HT-29 (cell line): ENCODE measurements around the gene RTEL1. TPM values are rescaled to one million over a fixed set of nuclear protein-coding genes. Genes with fewer than 3 reads are reported as not detected.

Experiments used
- DNase-seq: peaks from one replicate; pipeline ENCODE4 v3.0.0-alpha.2; 2015; ENCODE audit warnings: low spot score
- small RNA-seq: library from RNA; depleted of rRNA; stranded (forward); fragments of <200 nt; gene quantifications from one replicate; pipeline ENCODE3, GENCODE V24; 2014
- total RNA-seq: library from RNA; depleted of rRNA; stranded (reverse); fragments of >200 nt; shearing (Covaris generic); gene quantifications from 2 replicates; pipeline ENCODE4 v1.2.3, GENCODE V29; 2014; rRNA removed

The RTEL1 gene
- total RNA-seq, 1 experiment from 2014 or later, result 55.1 TPM

- DNase-seq, result peak; percentile 54
These were observed 80.0 kb downstream of the RTEL1 start for GRCh38 chr20:63737945-63738686.

- peak; percentile 82 for DNase-seq
These were observed 80.6 kb downstream of the RTEL1 start for GRCh38 chr20:63738687-63739129.

GRCh38 chr20:63739130-63740069 lies 81.3 kb downstream of the RTEL1 start, which contains the start of gene SLC2A4RG:
Gene SLC2A4RG (plus strand): TSS chr20:63739776. CDS start chr20:63739913, 137 bp downstream.
- peak; percentile 89 for DNase-seq

- peak; percentile 50 for DNase-seq
These were observed 82.0 kb downstream of the RTEL1 start for GRCh38 chr20:63740070-63740626.

GRCh38 chr20:63740627-63741353 lies 82.7 kb downstream of the RTEL1 start:
- DNase-seq, result peak; percentile 98

GRCh38 chr20:63741354-63741675 lies 83.2 kb downstream of the RTEL1 start:
- no peak for DNase-seq

GRCh38 chr20:63741676-63742380 lies 83.7 kb downstream of the RTEL1 start:
- DNase-seq, result no peak

GRCh38 chr20:63742381-63743024 lies 84.4 kb downstream of the RTEL1 start:
- DNase-seq, result no peak

GRCh38 chr20:63743210-63743970 lies 85.3 kb downstream of the RTEL1 start:
- no peak for DNase-seq

GRCh38 chr20:63744158-63744557 lies 86.0 kb downstream of the RTEL1 start:
- DNase-seq, result no peak

GRCh38 chr20:63744574-63745423 lies 86.7 kb downstream of the RTEL1 start:
- DNase-seq, result no peak

- no peak for DNase-seq
These were observed 87.3 kb downstream of the RTEL1 start for GRCh38 chr20:63745424-63745805.

Small RNA genes within 50 kb of the gene (small RNA-seq; reads per million reads assigned to genes)
- gene LIME1, result not detected
- not detected for gene TNFRSF6B

Other genes with a start within 250 kb of the RTEL1 start
- 0.08 and 0.13 TPM in 2 replicates for gene KCNQ2, start 185.7 kb upstream of the RTEL1 start, total RNA-seq
- 29.8 and 38.0 TPM in 2 replicates for gene EEF1A2, start 159.2 kb upstream of the RTEL1 start, total RNA-seq
- gene PPDPF, start 137.5 kb upstream of the RTEL1 start, total RNA-seq, result 384 and 468 TPM in 2 replicates
- gene PTK6, start 120.9 kb upstream of the RTEL1 start, total RNA-seq, result 26.3 and 31.1 TPM in 2 replicates
- 0.13 TPM in 1 of 2 replicates, not detected in the other for gene SRMS, start 110.6 kb upstream of the RTEL1 start, total RNA-seq
- 2.2 and 2.4 TPM in 2 replicates for gene FNDC11, start 104.2 kb upstream of the RTEL1 start, total RNA-seq
- gene HELZ2, start 84.1 kb upstream of the RTEL1 start, total RNA-seq, result 109 and 163 TPM in 2 replicates
- 42.5 and 43.6 TPM in 2 replicates for gene GMEB2, start 31.2 kb upstream of the RTEL1 start, total RNA-seq
- gene STMN3, start 4.9 kb upstream of the RTEL1 start, total RNA-seq, result 4.7 and 7.0 TPM in 2 replicates
- gene TNFRSF6B, start 38.3 kb downstream of the RTEL1 start, total RNA-seq, result 4.1 and 4.9 TPM in 2 replicates
- 82.0 and 86.1 TPM in 2 replicates for gene ARFRP1, start 49.7 kb downstream of the RTEL1 start, total RNA-seq
- 52.1 and 68.6 TPM in 2 replicates for gene ZGPAT, start 49.7 kb downstream of the RTEL1 start, total RNA-seq
- 267 and 295 TPM in 2 replicates for gene LIME1, start 78.4 kb downstream of the RTEL1 start, total RNA-seq
- 200 and 229 TPM in 2 replicates for gene SLC2A4RG, start 81.5 kb downstream of the RTEL1 start, total RNA-seq
- gene ZBTB46, start 173.0 kb downstream of the RTEL1 start, total RNA-seq, result 3.3 and 5.3 TPM in 2 replicates
- gene ABHD16B, start 203.2 kb downstream of the RTEL1 start, total RNA-seq, result not detected in 2 replicates
- gene TPD52L2, start 207.0 kb downstream of the RTEL1 start, total RNA-seq, result 151 and 156 TPM in 2 replicates
- 106 and 109 TPM in 2 replicates for gene DNAJC5, start 236.8 kb downstream of the RTEL1 start, total RNA-seq